PC-9 (cell line): Measurements from ENCODE around the gene MAP4K3. TPM values are rescaled to one million over a fixed set of nuclear protein-coding genes. Genes with fewer than 3 reads are reported as not detected.

Experiments
- BruUV-seq: library from RNA; stranded (reverse); fragments of 400-500 nt; replicated peaks from 2 replicates; lab custom pipeline; 2021; lab: Mats Ljungman, UMichigan
- CTCF ChIA-PET: fragments of 300-600 bp; sonication (Branson Sonifier 250); formaldehyde crosslinking; loops from one replicate; lab custom pipeline; 2022; ENCODE audit warnings: antibody characterized with exemption; lab: Charles Lee
- POLR2A ChIA-PET: fragments of 300-600 bp; sonication (Branson Sonifier 250); formaldehyde crosslinking; loops from one replicate; lab custom pipeline; 2022; ENCODE audit warnings: antibody characterized with exemption; ENCODE audit not compliant: unreplicated experiment; lab: Charles Lee
- DNase-seq, 2 experiments: peaks; one replicate each; pipeline versions ENCODE4 v3.0.0 to v3.0.0-alpha.2; 2015 to 2022; ENCODE audit warnings: mixed read lengths in 1 of 2
- H2AFZ ChIP-seq: fragments of 200-600 bp; sonication (generic); 2 replicates; pipeline ENCODE4 v1.8.1; 2017; ENCODE audit warnings: antibody characterized with exemption
- H3F3A ChIP-seq: fragments of 200-600 bp; sonication (generic); 2 replicates; pipeline ENCODE4 v1.8.1; 2017; ENCODE audit warnings: antibody characterized with exemption, mild to moderate bottlenecking, low read depth; ENCODE audit not compliant: insufficient read depth
- H3K27ac ChIP-seq: fragments of 200-600 bp; sonication (generic); 2 replicates; pipeline ENCODE4 v1.6.1; 2016; ENCODE audit warnings: mixed run types
- H3K27me3 ChIP-seq: fragments of 200-600 bp; sonication (generic); 2 replicates; pipeline ENCODE4 v1.6.1; 2016; ENCODE audit warnings: low read depth, mixed run types; ENCODE audit not compliant: insufficient read depth
- H3K36me3 ChIP-seq: fragments of 200-600 bp; sonication (generic); 2 replicates; pipeline ENCODE4 v1.6.1; 2016; ENCODE audit warnings: low read depth, mixed run types
- H3K4me1 ChIP-seq: fragments of 200-600 bp; sonication (generic); replicated peaks from 2 replicates; pipeline ENCODE4 v1.6.1; 2016; ENCODE audit warnings: mixed run types; ENCODE audit not compliant: insufficient read depth
- H3K4me2 ChIP-seq: fragments of 200-600 bp; sonication (generic); 2 replicates; pipeline ENCODE4 v1.6.1; 2017; ENCODE audit warnings: mixed run types
- H3K4me3 ChIP-seq: fragments of 200-600 bp; sonication (generic); 2 replicates; pipeline ENCODE4 v1.6.1; 2016; ENCODE audit warnings: mixed run types
- H3K79me2 ChIP-seq: fragments of 200-600 bp; sonication (generic); 2 replicates; pipeline ENCODE4 v1.6.1; 2017; ENCODE audit warnings: low read depth, mixed run types
- H3K9me2 ChIP-seq: fragments of 200-600 bp; sonication (generic); 2 replicates; pipeline ENCODE4 v1.8.1; 2017; ENCODE audit warnings: mild to moderate bottlenecking; ENCODE audit not compliant: insufficient read depth
- H3K9me3 ChIP-seq: fragments of 200-600 bp; sonication (generic); 2 replicates; pipeline ENCODE4 v1.8.1; 2016; ENCODE audit warnings: low read depth; ENCODE audit not compliant: insufficient read depth
- H4K20me1 ChIP-seq: fragments of 200-600 bp; sonication (generic); 2 replicates; pipeline ENCODE4 v1.8.1; 2017; ENCODE audit not compliant: insufficient read depth
- EZH2 ChIP-seq: fragments of 200-600 bp; sonication (generic); IDR thresholded peaks from 2 replicates; pipeline ENCODE4 v1.8.0; 2017; ENCODE audit warnings: antibody characterized with exemption, low read depth
- intact Hi-C: fragments of 100-400 bp; cut with micrococcal nuclease; formaldehyde crosslinking; loops from one replicate; pipeline ENCODE4 v1.10.0; 2022; ENCODE audit not compliant: unreplicated experiment
- total RNA-seq: library from RNA; stranded (reverse); gene quantifications from 2 replicates; pipeline ENCODE4 v1.2.3, GENCODE V29; 2021
- TF ChIP-seq, protein P1 (sequence below): fragments of 200-600 bp; sonication (generic); conservative IDR thresholded peaks from 2 replicates; pipeline ENCODE4 v1.6.1; 2017; ENCODE audit warnings: mixed run types, antibody characterized with exemption, mild to moderate bottlenecking, moderate library complexity

The MAP4K3 gene
- total RNA-seq, 1 experiment from 2014 or later: 38.4 TPM

DNA sequence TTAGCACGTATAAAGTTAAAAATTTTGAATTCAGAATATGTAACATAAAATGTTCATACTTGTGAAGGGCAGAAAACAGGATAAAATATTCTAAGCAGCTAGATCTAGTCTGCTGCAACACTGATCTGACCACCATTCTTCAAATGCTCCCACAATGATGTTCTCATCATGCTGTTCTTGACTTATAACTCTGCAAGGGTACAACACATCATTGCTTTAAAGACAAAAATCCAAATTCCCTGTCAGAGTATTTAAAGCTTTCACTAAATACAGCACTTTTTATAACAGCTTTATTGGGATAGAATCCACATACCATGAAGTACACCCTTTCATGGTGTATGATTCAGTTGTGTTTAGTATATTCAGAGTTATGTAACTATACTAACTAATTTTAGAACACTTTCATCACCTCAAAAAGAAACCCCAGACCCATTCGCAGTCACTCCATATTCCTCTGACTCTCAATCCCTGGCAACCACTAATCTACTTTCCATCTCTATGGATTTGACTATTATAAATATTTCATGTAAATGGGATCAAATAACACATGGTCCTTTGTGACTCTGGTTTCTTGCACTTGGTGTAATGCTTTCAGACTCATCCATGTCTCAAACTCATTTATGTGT lies 56.4 kb downstream of the MAP4K3 start:
- H3K27me3 ChIP-seq: no peaks in the 10 kb centered on the region
- H3K4me3 ChIP-seq: no peak overlapping the region
- no peak overlapping the region for H2AFZ ChIP-seq
- DNase-seq: no peak
- H3F3A ChIP-seq: no peaks in the 10 kb centered on the region
- BruUV-seq: no TSS peak
- CTCF ChIA-PET: interaction anchor here (0.6 to 1.0 kb wide), 4 partner anchors 108 to 268 kb away, joined by 3 to 7 read pairs (median 3); no protein-coding TSS in a partner anchor
- peaks cover 45% of the 10 kb centered on the region for H3K79me2 ChIP-seq
- H4K20me1 ChIP-seq: peaks cover 5% of the 10 kb centered on the region; the same call in 1 of the 2 replicates
- H3K36me3 ChIP-seq: 0 out of 2 replicates have a peak, but pooled peaks cover 6% of the 10 kb centered on the region
- H3K9me3 ChIP-seq: no peaks in the 10 kb centered on the region
- H3K4me2 ChIP-seq: no peak overlapping the region
- POLR2A ChIA-PET: interaction anchor here (0.6 kb wide), 1 partner anchor 61 kb away, joined by 24 read pairs; no protein-coding TSS in a partner anchor
- TF ChIP-seq, protein P1, sequence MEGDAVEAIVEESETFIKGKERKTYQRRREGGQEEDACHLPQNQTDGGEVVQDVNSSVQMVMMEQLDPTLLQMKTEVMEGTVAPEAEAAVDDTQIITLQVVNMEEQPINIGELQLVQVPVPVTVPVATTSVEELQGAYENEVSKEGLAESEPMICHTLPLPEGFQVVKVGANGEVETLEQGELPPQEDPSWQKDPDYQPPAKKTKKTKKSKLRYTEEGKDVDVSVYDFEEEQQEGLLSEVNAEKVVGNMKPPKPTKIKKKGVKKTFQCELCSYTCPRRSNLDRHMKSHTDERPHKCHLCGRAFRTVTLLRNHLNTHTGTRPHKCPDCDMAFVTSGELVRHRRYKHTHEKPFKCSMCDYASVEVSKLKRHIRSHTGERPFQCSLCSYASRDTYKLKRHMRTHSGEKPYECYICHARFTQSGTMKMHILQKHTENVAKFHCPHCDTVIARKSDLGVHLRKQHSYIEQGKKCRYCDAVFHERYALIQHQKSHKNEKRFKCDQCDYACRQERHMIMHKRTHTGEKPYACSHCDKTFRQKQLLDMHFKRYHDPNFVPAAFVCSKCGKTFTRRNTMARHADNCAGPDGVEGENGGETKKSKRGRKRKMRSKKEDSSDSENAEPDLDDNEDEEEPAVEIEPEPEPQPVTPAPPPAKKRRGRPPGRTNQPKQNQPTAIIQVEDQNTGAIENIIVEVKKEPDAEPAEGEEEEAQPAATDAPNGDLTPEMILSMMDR: no peak
- no peak for TF ChIP-seq EZH2
- H3K27ac ChIP-seq: 0 out of 2 replicates have a peak overlapping the region, but pooled peaks have one; percentile 3
- intact Hi-C loops: loop anchor here (1.0 kb wide), 1 partner anchor 26 kb away; no protein-coding TSS in a partner anchor
- H3K9me2 ChIP-seq: no peaks in the 10 kb centered on the region
- no peaks in the 10 kb centered on the region for H3K4me1 ChIP-seq

DNA sequence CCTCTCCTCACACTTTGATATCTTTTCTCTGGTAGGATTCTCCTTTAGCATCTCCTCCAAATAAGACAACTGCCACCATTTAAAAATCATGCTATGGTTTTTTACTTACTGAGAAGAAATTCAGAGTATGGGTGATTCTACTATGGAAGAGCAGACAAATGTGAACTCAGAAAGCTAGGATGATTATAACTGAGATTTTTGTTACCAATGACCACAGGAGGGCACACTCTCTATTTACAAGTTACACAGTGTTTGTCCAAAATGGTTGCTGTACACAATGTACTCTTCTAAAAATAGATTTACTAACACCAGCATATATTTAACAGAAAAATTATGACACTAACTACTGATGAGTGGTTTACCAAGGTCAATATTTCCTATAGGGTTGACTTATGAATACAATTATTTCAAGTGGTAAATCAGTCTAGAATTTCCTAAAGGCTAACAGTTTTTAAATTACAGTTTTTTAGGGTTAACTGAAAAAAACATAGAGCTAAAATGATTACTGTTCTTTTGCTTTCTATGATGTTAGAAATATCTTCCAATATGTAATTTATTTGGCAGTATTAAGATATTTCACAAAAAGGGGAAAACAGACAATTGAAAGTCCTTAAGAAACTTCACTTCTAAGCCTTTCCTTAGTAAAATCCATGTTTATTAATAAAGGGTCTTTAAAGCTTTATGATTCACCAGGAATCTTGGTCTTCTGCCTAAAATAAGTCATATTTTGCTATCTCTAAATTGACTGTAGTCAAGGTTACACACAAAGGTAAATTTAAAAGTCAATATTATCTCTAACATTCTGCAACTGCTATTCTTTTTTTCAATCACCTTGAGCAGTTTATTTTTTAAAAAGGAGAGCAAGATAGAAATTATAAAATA lies 57.2 kb downstream of the MAP4K3 start:
- Histone ChIP-seq H3K4me1 (no peaks in the 10 kb centered on the region), H3F3A (no peaks in the 10 kb centered on the region), H3K9me2 (no peaks in the 10 kb centered on the region), H4K20me1 (peaks cover 5% of the 10 kb centered on the region; the same call in 1 of the 2 replicates), H3K36me3 (0 out of 2 replicates have a peak, but pooled peaks cover 7% of the 10 kb centered on the region), H2AFZ (no peak overlapping the region), H3K9me3 (no peaks in the 10 kb centered on the region), H3K4me3 (no peak overlapping the region), H3K27ac (no peak overlapping the region; the same call in 1 of the 2 replicates), H3K79me2 (peaks cover 43% of the 10 kb centered on the region), H3K4me2 (no peak overlapping the region), H3K27me3 (no peaks in the 10 kb centered on the region)
- ChIA-PET CTCF (interaction anchor here (0.6 to 1.2 kb wide), 6 partner anchors 55 to 269 kb away, joined by 3 to 7 read pairs (median 3); no protein-coding TSS in a partner anchor), POLR2A (interaction anchor here (0.6 to 0.7 kb wide), 2 partner anchors 62 to 144 kb away, joined by 4 to 24 read pairs; no protein-coding TSS in a partner anchor)
- no peak for TF ChIP-seq EZH2
- TF ChIP-seq, protein P1: peak; percentile 84
- no TSS peak for BruUV-seq
- peak in 1 of 2 experiments; percentile 50 for DNase-seq
- intact Hi-C loops: loop anchor here (1.0 to 2.0 kb wide), 4 partner anchors 57 to 350 kb away; partner anchors contain the start of gene MAP4K3

DNA sequence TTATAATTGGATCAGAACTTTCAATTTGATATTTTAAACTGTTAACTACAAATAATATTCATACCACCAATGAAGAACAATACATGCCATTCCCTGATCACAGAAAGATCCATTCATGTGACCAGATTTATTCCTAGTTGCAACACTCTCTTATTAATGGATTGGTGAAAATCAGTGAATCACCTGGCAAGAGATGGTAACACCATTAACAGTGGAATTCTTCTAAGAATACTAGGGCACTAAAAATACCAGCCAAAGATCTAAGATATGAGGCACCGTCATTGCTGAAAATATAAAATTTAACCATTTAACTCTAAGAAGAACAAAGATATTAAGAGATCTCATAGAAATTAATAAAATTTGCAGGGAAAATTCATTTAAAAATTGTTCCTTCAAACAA lies 58.1 kb downstream of the MAP4K3 start:
- no peaks in the 10 kb centered on the region for H3K4me1 ChIP-seq
- no peak for DNase-seq
- CTCF ChIA-PET: interaction anchor here (0.6 to 1.2 kb wide), 2 partner anchors 56 to 90 kb away, joined by 3 to 5 read pairs; no protein-coding TSS in a partner anchor
- H3K9me3 ChIP-seq: no peaks in the 10 kb centered on the region
- no peaks in the 10 kb centered on the region for H3F3A ChIP-seq
- H3K4me3 ChIP-seq: no peak overlapping the region
- no TSS peak for BruUV-seq
- no peaks in the 10 kb centered on the region for H3K27me3 ChIP-seq
- H3K4me2 ChIP-seq: no peak overlapping the region
- H3K36me3 ChIP-seq: peaks cover 8% of the 10 kb centered on the region; the same call in 1 of the 2 replicates
- POLR2A ChIA-PET: no interaction called here
- H4K20me1 ChIP-seq: peaks cover 5% of the 10 kb centered on the region; the same call in 1 of the 2 replicates
- TF ChIP-seq, protein P1: no peak
- TF ChIP-seq EZH2: no peak
- H2AFZ ChIP-seq: no peak overlapping the region
- peaks cover 34% of the 10 kb centered on the region for H3K79me2 ChIP-seq
- no peaks in the 10 kb centered on the region for H3K9me2 ChIP-seq
- no peak overlapping the region for H3K27ac ChIP-seq
- intact Hi-C loops: loop anchor here (1.0 to 2.0 kb wide), 4 partner anchors 58 to 351 kb away; partner anchors contain the start of gene MAP4K3
